Measurements from ENCODE around the gene MRPS22.

- TF ChIP-seq YY1 (IDR thresholded peaks at IDR 0.05; ENCODE audit: extremely low read depth, insufficient replicate concordance, low read depth, low read length) (no peak), CTCF (IDR thresholded peaks at IDR 0.05 in 2 of 3, conservative IDR thresholded peaks at IDR 0.05 in 1 of 3; ENCODE audit: borderline replicate concordance in 1 of 3, insufficient read depth in 1 of 3, low read depth in 2 of 3, low read length in 2 of 3) (no peak), REST (IDR thresholded peaks at IDR 0.05; ENCODE audit: low read depth) (no peak), POLR2A (IDR thresholded peaks at IDR 0.05; ENCODE audit: borderline replicate concordance, extremely low read depth, insufficient read depth, insufficient read length) (no peak), EZH2 (IDR thresholded peaks at IDR 0.05) (no peak), POLR2AphosphoS5 (IDR thresholded peaks at IDR 0.05; ENCODE audit: low read depth, low read length) (no peak), SP1 (IDR thresholded peaks at IDR 0.05; ENCODE audit: low read depth) (no peak), EZH2phosphoT487 (IDR thresholded peaks at IDR 0.05; ENCODE audit: borderline replicate concordance) (no peak), RAD21 (IDR thresholded peaks at IDR 0.05; ENCODE audit: low read depth) (no peak), MAX (IDR thresholded peaks at IDR 0.05) (no peak), ZBTB33 (IDR thresholded peaks at IDR 0.05; ENCODE audit: extremely low read depth, insufficient replicate concordance, low read length) (no peak), SIN3A (IDR thresholded peaks at IDR 0.05; ENCODE audit: low read depth) (no peak)
These were observed 35.9 kb upstream of the MRPS22 start for GRCh38 chr3:139307601-139308555.

Data from HCT116 (cell line).